Sigmoid colon (tissue), 4 donors: Measurements from ENCODE around the gene GYS1.
A peak's percentile ranks its signal among the peaks of the same experiment; 100 is the strongest.

Experiments used
- CTCF ChIP-seq, 4 experiments: fragments of 450-650 bp in 3 of 4; fragments of 200-600 bp in 1 of 4; IDR thresholded peaks; one replicate each; pipeline ENCODE4 v1.5.1; 2016 to 2019; ENCODE audit warnings: antibody characterized with exemption in 4 of 4, mild to moderate bottlenecking in 3 of 4, moderate library complexity in 2 of 4
- POLR2A ChIP-seq, 2 donors: fragments of 450-650 bp; IDR thresholded peaks; one replicate each; pipeline ENCODE4 v1.6.1; 2016; ENCODE audit warnings: antibody characterized with exemption in 2 of 2, mild to moderate bottlenecking in 2 of 2, moderate library complexity in 2 of 2
- POLR2AphosphoS5 ChIP-seq, 4 donors: sonication (generic); formaldehyde crosslinking; IDR thresholded peaks; one replicate each; pipeline ENCODE4 v1.6.1; 2017; ENCODE audit warnings: antibody characterized with exemption in 4 of 4

- TF ChIP-seq CTCF (IDR thresholded peaks at IDR 0.05) = no peak
- peak; percentile 99 for TF ChIP-seq POLR2A (IDR thresholded peaks at IDR 0.05)
- peak; percentile 100 for TF ChIP-seq POLR2AphosphoS5 (IDR thresholded peaks at IDR 0.05)
These were observed 27.9 kb downstream of the GYS1 start, which contains the start of gene FTL for GRCh38 chr19:48965040-48965805.
